GM20000 (cell line): ENCODE data around the gene ZNHIT3.

Experiments used
- DNase-seq: peaks from one replicate; pipeline ENCODE4 v3.0.0; 2012; ENCODE audit warnings: low spot score
- CTCF ChIP-seq: IDR thresholded peaks from 2 replicates; pipeline ENCODE4 v1.5.1; 2012; ENCODE audit warnings: mild to moderate bottlenecking, control low read depth; ENCODE audit errors: extremely low read depth, missing control alignments

Gene ZNHIT3

GRCh38 chr17:36534840-36535668 lies 48.6 kb downstream of the ZNHIT3 start, which contains the start of the genes MYO19 and PIGW:
Gene MYO19, minus strand, starts transcription at chr17:36534868. Its CDS starts 2,330 bp downstream, at chr17:36532538.
Gene PIGW, plus strand, starts transcription at chr17:36534987. Its CDS starts 2,115 bp downstream, at chr17:36537102.
- no peak for TF ChIP-seq CTCF
- peak; percentile 92 for DNase-seq

- no peak for DNase-seq
- no peak for TF ChIP-seq CTCF
Observed at GRCh38 chr17:36535669-36536081, 49.2 kb downstream of the ZNHIT3 start.

GRCh38 chr17:36540696-36541095 lies 54.2 kb downstream of the ZNHIT3 start:
- no peak for TF ChIP-seq CTCF
- no peak for DNase-seq

GRCh38 chr17:36542755-36543154 lies 56.3 kb downstream of the ZNHIT3 start:
- TF ChIP-seq CTCF: no peak

GRCh38 chr17:36544044-36544306 lies 57.5 kb downstream of the ZNHIT3 start:
- DNase-seq: peak; percentile 51
- no peak for TF ChIP-seq CTCF

More at GRCh38 chr17:36542755-36543154, 56.3 kb downstream of the ZNHIT3 start:
- no peak for DNase-seq

GRCh38 chr17:36544307-36545076 lies 58.0 kb downstream of the ZNHIT3 start, which contains the start of gene GGNBP2:
Gene GGNBP2, plus strand, starts transcription at chr17:36544919. Its CDS starts 806 bp downstream, at chr17:36545725.
- no peak for TF ChIP-seq CTCF
- DNase-seq: peak; percentile 96

GRCh38 chr17:36545077-36545464 lies 58.6 kb downstream of the ZNHIT3 start:
- DNase-seq: no peak
- no peak for TF ChIP-seq CTCF
